HG02884 (cell line): ENCODE data around the gene PPP1R18.

Experiments
- ATAC-seq: cut with Tn5 transposase; IDR thresholded peaks from one replicate; pipeline ENCODE4 v1.9.1; 2021; ENCODE audit warnings: mild to moderate bottlenecking, moderate library complexity; ENCODE audit not compliant: unreplicated experiment

PPP1R18 gene

DNA sequence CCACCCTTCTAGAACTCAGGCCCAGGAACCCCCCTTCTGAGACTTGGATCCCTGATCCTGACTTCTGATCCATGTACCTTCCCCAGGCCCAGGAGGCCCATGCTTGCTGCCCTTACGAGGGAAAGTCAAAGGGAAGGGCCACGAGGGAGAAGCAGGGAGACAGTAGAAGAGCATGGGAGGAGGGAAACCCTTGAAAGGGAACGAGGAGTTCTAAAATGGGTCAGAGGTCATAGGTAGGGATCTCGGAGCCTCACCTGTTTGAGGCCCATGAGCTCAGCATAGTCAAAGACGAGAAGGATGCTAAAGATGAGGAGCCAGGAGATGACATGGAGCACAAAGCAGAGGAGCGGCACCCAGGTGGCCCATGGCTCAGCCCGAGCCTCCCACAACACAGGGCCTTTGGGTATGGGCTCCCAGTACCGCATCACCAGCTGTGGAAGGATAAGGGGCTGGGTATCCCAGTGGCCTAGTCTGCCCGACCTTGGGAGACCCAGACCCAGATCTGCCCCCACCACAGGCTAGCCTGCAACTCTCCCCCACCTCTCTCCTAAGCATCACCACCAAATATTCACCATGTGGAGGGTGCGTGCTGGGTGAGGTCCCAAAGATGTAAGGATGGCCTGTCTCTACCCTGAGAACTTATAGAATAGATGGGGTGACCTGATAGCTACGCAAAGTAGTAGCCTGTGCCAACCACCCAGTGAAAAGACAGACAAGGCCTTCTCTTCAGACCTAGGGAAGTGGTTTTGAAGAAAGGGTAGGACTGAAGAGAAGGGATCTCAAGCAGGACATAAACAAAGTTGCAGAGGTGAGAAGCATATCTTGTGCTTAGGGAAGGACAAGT lies 2.8 kb upstream of the PPP1R18 start:
- no peak for ATAC-seq

DNA sequence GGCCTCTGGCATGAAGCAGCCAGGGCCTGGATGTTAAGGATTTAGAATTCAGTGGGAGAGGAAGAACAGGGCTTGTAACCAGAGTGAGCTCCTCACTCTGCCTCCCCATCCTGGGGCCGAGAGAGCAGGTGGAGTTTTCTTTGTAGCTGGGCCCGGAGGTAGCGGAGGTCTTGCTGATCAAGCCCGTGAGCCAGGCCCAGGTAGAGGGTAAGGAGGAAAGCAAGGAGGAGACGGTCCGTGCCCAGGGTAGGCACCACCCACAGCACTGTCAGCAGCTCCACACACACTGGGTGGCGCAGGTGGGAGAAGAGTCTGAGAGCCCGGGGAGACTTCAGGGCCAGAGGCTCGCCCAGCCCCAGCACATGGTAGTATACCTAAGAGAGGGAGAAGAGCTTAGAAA lies 2.1 kb upstream of the PPP1R18 start:
- no peak for ATAC-seq

DNA sequence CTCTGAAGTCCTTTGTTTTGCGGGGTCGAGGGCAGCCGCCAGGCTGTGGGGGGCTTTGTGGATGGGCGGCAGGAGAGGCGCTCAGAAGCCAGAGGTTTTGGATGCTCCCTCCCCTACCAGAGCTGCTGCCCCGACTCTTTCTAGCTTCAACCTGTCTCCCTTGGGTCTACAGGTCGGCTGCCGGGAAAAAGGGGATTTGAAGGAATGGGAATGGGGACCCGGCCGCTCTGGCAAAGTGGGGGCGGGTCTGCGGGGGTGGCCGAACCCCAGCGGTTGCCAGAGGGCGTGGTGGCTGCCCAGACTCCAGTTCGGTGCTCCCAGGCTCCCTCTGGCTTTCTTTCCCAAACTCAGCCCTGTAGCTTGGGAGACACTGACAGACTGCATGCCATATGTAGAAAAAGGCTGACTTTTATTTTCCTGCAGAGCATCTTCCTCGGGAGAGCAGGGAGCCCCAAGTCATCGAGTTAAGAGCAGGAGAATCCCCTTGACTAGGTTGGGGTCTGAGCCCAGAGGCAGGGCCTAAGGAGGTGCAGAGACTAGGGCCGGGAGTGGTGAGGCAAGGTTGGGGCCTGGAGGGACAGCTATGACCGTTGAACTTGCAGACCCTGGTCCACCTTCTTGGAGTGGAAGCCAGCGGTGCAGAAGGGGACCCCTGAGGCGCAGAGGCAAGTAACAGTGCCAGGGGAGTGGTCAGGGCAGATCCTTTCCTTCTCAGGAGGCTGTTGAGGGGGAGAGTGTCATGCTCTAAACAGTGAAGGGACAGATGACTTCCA lies 1.4 kb upstream of the PPP1R18 start:
- ATAC-seq = no peak

DNA sequence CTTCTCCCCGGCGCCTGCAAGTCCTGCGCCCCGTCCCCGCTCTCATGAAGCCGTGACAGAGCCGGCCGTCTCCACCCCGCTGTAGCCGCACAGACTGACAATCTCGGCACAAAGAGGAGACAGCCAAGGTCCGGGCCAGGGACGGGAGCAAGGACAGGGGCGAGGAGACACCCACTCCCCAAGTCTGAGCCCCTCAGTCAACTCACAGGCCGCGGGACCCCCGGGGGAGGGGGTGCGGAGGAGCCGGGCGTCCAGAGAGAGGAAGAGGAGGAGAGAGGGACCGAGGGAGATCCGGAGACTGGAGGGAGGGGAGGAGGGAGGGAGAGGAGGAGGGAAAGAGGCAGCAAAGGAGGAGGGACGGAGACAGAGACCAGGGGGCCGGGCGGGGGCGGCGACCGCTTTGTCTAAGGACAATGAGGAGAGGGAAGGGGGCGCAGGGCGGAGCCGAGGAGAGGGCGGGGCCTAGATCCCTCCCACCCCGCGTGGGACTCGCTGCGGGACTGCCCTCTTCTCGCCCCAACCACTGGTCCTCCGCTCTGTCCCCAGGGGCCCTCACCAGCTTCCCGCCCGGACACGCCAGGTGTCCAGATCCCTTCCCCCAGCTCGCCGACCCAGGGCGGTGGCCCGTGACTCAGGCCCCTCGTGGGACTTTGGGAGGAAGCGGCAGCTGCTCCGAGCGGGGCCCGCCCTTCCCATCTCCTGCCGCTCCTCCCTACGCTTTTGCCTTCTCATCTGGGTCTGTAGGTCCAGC lies 638 bp upstream of the PPP1R18 start:
- ATAC-seq = peak; percentile 35

DNA sequence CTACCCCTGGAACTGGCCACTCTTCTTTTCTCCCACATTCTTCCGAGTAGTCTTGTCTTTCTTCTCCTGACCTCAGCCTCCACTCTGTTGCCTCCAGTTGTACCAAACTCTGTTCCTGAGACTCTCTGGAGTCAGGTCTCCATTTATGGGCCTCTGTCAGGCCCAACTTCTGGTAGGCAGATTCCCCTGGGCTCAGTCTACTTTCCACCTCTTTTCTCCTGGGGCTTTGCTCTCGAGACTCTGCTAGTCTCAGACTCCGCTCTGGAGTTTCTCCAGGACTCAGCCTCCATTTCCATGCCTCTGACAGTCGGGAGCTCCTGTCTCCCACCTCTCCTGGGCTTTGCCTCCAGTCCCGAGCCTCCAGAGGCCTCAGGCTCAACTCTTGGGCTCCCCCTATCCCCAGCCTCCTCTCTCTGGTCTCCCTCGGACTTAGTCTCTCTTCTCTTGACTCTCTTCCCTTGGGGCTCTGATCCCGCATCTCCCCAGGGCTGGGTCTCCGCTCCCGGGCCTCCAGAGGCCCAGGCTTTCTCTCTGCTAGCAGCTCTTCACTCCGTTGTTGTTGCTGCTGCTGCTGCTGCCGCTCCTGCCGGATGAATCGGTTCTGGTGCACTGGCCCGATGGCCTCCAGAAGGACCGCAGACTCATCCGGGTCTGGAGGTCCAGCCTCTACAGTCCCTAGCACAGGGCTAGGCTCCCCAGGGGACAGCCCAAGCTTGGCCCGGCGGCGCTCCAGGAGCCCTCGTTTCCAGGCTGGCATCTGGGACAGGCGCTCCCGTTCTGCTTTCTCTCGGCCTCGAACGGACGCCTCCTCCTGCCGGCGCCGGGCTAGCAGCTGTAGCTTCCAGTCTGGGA lies 1.1 kb downstream of the PPP1R18 start:
- no peak for ATAC-seq

DNA sequence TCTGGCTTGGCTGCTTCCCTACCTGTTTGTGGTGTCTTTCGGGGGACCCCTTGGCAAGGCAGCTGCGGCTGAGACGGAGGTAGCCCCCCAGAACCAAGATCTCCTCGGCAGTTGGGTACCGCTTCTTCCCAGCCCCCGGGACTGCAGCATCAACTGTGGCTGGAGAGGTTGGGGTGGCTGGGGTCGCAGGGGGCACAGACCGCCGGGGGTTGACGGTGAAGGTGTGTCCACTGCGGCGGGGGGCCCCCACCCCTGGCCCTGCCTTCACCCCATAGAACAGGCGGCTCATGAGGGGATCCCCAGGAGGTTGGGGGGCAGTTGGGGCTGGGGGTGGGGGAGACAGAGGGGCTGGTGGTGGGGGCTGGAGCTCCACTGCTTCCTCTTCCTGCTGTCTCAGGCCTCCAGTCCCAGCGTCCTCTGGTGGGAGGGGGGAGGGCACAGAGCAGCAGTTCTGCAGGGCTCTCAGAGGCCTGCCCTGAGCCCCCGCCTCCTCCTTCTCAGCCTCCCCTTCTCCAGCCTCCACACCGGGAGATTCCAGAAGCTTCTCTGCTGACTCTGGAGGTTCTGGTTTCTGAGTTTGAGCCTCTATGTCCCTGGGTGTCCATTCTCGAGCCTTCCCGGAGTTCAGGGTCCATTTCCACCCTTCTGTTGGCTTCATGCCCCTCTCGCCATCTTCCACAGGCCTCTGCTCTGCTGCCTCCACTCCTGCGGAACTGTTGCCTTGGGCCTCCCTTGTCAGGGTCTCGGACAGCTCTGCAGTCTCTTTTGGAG lies 1.9 kb downstream of the PPP1R18 start:
- no peak for ATAC-seq

DNA sequence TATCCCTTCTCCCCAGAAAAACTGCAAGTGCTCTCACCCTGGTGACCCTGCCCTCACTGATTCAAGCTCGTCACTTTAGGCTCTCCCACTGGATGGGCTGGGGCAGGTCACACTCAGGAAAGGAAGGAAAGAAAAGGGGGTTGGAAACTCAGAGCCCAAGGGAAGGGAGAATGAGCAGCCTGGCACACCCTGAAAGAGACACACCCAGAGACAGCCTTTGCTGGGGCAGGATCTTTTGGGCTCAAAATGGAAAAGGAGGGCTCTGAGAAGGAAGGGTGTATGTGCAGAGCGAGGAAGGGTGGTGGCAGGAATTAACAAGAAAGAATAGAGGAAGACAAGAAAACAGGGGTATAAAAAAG lies 2.5 kb downstream of the PPP1R18 start:
- ATAC-seq = no peak

DNA sequence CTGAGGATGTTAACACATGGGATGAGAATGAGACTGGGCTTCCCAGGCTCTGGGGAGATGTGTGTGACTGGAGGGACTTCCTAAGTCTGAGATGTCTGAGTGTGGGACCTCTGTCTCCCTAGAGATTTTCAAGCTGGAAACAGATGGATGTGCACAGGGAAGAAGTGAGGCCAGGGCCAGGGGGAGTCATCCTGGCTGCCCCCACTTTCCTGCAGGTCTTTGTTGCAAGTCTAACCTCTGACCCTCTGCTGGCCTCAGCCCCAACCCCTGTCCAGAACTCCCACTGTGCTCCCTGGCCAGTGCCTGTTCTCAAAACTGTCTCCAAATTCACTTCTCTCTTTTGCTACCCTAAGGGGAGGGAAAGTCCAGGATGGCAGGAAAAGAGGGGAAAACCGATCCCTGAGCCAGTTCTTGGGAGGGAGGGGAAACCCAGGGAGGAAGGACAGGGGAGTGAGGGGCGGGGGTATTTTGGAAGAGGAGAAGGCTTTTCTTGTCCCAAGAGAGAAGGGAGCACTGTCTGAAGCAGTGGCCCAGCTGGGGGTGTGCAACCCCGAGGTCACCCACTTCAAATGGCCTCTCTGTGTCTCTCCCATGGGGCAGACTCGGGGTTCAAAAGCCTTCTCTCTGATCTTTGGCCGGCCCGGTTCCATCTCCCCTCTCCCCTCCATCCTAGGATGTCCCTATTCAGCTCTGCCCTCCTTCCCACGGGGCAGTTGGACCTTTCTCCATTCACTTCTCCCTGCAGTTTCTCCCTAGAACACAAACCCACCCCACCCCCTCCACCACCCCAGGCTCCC lies 3.1 kb downstream of the PPP1R18 start:
- no peak for ATAC-seq

DNA sequence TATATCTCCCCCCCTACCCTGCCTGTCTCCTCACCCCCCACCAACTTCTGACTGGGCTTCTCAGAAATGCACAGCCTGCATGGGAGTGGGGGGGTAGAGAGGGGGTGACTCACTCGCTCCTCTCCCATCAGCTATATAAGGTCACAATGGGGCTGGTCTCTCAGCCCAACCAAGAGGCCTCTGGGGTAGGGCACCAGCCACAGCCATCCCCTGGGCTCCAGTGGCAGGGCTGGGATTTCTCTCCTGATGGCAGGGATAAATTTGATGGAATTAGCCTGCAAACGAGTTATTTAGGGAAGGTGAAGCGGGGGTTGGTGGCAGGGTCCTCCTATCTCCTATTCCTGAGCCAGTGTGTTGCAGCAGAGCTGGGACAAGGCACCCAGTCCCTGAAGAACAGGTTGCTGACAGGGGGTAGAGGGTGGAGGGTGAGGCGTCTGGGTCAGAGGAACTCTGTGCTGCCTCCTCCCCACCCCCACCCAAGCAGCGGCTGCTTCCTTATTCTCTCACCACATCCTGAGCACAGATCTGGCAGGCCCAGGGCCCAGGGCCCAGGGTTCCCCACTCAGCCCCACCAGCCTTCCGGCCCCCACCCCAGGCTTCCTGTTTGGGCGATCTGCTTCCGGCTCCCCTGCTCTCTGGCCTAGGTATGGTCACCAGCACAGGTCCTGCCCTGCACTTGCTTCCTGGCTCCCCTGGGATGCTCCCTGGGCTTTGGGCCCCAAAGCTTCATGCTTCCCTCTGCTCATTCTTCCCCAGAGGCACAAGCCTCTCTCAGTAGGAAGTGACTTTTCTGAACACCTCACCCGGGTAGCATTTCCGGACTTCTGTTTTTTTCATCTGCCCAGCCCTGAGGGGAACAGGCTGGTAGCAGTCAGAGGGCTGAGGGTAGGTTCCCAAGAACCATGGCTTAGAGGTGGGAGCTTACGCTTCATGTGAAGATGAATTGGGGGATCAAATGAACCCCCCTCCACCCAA lies 4.0 kb downstream of the PPP1R18 start:
- ATAC-seq = peak; percentile 38

DNA sequence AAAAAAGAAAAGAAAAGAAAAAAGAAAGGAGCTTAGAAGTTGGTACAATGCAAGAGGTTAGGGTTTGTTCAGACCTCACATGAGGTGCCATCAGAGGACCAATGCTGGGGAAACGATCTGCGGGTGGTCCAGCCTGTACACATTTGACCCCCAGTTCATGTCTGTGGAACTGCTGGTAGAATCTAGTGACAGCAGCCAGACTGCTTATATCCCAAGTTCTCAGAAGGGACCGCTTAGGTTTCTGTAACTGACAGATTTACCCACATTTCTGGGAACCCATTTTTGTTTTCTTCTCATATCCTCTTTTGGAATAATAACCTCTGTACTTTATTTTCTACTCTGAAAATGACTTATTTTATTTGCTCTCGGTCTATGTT lies 4.7 kb downstream of the PPP1R18 start:
- no peak for ATAC-seq

DNA sequence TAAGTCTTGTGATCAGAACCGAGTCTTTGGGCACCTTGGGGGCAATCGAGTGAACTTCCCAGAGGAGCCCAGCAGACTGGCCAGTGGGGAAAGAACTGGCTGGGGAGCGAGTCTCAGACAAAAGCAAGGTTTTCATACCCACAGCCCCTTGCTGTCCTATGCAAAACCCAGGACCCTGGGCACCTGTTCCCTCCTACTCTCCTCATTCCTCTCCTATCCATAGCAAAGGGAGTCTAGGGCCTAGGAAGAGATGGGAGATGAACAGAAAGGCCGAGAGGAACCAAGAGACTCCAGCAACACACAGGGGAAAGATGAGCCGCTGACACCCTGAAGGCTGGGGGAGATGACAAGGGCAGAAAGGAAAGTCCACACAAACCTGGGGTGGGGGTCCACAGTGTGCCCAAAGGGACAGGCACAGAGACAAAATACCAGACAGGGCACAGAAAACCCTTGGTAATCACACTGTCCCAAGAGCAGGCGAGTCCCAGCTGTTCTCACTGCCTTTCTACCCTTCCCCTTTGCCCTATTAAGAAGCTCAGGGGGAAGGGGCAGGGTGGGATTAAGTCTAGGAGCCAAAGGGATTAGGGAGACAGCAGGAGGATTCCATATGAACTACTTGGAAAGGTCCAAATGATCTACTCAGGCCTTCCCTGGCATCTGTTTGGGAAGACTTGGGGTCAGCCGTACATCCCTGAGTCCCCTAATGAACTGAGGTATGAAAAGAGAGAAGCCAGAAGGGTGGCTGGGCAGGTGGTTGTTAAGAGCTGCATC lies 6.5 kb downstream of the PPP1R18 start:
- no peak for ATAC-seq

DNA sequence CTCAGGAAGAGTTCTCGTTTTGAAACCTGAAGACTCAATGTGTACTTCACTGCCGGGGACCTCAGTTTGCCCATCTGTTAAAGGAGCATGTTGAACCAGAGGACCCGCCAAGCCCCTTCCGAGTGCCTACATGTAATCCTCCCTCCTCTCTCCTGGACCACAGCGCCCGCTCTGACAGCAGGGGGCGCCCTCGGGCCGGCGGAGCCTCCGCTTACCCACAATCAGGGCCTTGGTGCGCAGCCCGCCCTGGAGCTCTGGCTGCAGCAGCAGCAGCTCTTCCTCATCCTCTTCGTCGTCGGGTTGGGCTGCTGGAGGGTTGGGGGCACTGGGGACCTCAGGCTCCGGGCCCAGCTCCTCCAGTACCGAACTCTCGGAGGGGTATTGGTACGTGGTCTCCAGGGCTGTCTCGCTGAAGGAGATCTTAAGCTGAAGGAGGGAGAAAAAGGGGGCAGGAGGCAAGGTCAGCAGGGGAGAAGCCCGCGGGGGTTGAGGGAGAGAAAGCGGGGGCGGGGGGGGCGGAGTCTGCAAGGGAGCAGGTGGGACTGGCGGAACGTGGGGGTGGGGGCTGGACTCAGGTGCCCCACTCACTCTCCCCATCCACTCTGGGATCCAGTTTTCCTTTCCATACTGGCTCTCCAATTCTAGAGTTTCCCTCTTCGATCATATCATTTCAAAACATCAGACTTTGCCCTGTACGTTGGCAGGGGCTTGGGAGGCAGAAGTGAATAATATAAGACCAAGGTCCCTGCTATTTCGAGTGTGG lies 7.3 kb downstream of the PPP1R18 start:
- no peak for ATAC-seq

DNA sequence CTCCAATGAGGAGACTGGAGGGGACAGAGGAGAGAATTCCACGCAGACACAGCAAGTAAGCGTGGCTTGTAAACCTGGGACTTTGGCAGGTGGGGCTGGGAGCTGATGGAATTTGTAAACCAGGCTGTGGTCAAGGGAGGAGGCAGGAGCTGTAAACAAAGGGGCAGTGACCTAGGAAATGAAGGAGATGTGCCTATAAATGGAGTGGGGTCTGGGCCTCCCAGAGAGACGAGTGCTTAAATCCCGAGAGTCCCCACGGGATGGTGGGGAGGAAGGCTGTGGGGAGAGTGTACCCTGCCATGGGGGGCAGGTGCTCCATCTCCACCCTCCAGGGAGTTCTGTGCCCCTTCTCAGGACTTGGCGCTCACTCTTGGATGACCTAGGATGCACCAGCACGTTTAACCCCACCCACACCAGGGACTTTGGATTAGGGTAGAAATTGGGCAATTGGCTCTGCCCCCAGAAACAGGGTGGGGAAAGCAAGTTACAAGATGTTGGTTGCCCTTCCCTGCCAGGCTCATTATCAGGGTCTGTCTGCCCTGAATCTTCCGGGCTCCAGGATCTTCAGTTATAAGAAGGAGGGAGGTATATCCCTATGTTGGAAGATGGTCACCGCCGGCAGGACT lies 9.7 kb downstream of the PPP1R18 start:
- ATAC-seq = no peak

DNA sequence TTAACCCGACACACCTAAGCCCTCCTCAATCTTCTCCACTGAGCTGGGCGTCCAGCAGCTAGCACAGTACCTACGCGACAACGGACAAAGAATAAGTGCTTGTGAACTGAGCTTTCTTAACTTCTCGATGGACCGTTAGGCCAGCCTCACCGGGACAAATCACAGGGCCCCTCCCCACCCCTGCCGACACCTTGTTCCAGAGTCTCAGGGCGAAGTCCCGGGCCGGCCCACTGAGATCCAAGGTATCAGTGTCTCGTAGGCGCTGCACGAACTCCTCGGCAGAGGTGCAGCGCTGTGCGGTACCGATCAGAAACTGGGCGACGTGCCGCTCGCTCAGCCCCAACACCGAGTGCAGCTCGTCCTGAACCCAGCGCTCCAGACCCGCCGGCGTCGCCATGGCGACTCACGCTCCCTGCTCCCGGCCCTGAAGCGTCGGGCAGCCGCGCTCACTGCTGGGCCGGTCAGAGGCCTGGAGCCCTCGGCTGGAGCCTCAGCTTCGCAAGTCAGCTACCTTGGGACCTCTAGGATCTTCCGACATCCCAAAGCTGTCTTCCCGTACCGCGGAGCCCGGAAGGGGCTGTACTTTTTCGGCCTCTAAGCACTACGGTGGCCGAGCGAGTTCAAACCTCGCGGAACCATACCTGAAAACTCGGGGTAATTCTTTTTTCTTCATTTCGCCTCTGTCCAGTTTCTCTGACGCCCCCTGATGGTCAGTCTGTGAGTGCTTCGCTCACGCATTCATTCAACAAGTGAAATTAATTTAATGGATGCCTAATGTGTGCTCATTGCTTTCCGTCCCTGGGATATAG lies 13.8 kb downstream of the PPP1R18 start, which contains the start of gene DHX16:
Gene DHX16 (minus strand): TSS at position 562 of the 809 bp plus-strand sequence. CDS start 165 bp downstream, at position 397.
- ATAC-seq = peak; percentile 57
